ENCODE measurements around the gene KCTD16. TPM values are rescaled to one million over a fixed set of nuclear protein-coding genes. Genes with fewer than 3 reads are reported as not detected.
A peak's percentile ranks its signal among the peaks of the same experiment; 100 is the strongest.

Gene KCTD16
- total RNA-seq, 4 donors from 2014 or later, result under 0.01 to 1.7 (median 0.18) TPM

GRCh38 chr5:144310621-144311020 lies 139.9 kb downstream of the KCTD16 start:
- Histone ChIP-seq H3K4me3 (no peak overlapping the region), H3K27ac (no peak overlapping the region), H3K36me3 (no peaks in the 10 kb centered on the region), H3K4me1 (peaks cover 0 to 7% (median 0%) of the 10 kb centered on the region in 4 donors), H3K9me3 (no peaks in the 10 kb centered on the region), H3K27me3 (no peaks in the 10 kb centered on the region)
- DNase-seq, result no peak
- TF ChIP-seq, protein P1, sequence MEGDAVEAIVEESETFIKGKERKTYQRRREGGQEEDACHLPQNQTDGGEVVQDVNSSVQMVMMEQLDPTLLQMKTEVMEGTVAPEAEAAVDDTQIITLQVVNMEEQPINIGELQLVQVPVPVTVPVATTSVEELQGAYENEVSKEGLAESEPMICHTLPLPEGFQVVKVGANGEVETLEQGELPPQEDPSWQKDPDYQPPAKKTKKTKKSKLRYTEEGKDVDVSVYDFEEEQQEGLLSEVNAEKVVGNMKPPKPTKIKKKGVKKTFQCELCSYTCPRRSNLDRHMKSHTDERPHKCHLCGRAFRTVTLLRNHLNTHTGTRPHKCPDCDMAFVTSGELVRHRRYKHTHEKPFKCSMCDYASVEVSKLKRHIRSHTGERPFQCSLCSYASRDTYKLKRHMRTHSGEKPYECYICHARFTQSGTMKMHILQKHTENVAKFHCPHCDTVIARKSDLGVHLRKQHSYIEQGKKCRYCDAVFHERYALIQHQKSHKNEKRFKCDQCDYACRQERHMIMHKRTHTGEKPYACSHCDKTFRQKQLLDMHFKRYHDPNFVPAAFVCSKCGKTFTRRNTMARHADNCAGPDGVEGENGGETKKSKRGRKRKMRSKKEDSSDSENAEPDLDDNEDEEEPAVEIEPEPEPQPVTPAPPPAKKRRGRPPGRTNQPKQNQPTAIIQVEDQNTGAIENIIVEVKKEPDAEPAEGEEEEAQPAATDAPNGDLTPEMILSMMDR (IDR thresholded peaks at IDR 0.05), result no peak
- no peak for TF ChIP-seq POLR2A (IDR thresholded peaks at IDR 0.05)

GRCh38 chr5:144313147-144313726 lies 142.6 kb downstream of the KCTD16 start:
- Histone ChIP-seq H3K9me3 (no peaks in the 10 kb centered on the region), H3K4me3 (no peak overlapping the region), H3K27ac (no peak overlapping the region), H3K36me3 (no peaks in the 10 kb centered on the region), H3K27me3 (no peaks in the 10 kb centered on the region), H3K4me1 (peaks cover 0 to 4% (median 0%) of the 10 kb centered on the region in 4 donors)
- no peak for DNase-seq
- TF ChIP-seq POLR2A (IDR thresholded peaks at IDR 0.05), result no peak
- TF ChIP-seq, protein P1 (IDR thresholded peaks at IDR 0.05), result no peak

- H3K9me3 ChIP-seq, result no peaks in the 10 kb centered on the region
- H3K27me3 ChIP-seq, result no peaks in the 10 kb centered on the region
- H3K4me3 ChIP-seq, result no peak overlapping the region
- DNase-seq, result no peak
- no peak for TF ChIP-seq POLR2A (IDR thresholded peaks at IDR 0.05)
- TF ChIP-seq, protein P1 (IDR thresholded peaks at IDR 0.05), result no peak
- no peaks in the 10 kb centered on the region for H3K36me3 ChIP-seq
- no peak overlapping the region for H3K27ac ChIP-seq
- no peaks in the 10 kb centered on the region for H3K4me1 ChIP-seq
Observed at GRCh38 chr5:144315026-144315425, 144.4 kb downstream of the KCTD16 start.

- no peaks in the 10 kb centered on the region for H3K4me1 ChIP-seq
Observed at GRCh38 chr5:144315994-144316634, 145.4 kb downstream of the KCTD16 start.

DNA sequence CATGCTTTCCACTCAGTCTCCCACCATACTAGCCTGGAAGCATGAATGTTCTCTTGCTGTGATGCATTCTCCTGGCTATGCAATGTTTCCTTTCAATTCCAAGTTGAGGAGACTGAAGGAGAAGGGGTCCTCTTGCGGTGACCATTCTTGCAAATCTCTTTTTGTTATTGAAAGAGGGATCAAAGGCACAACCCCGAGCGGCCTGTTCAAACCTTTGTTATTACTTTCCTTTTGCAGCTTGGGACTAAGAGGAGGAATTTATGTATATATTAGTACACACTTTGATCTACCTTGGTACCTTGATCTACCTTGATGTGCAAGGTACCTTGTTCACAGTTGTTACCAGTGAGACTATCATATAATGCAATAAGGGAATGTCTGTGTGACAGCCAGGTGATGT lies 147.3 kb downstream of the KCTD16 start:
- Histone ChIP-seq H3K36me3 (no peaks in the 10 kb centered on the region), H3K4me1 (no peaks in the 10 kb centered on the region), H3K27ac (no peak overlapping the region), H3K9me3 (no peaks in the 10 kb centered on the region), H3K27me3 (no peaks in the 10 kb centered on the region), H3K4me3 (no peak overlapping the region)
- DNase-seq, result no peak
- TF ChIP-seq, protein P1 (IDR thresholded peaks at IDR 0.05), result no peak
- no peak for TF ChIP-seq POLR2A (IDR thresholded peaks at IDR 0.05)

More at GRCh38 chr5:144315994-144316634, 145.4 kb downstream of the KCTD16 start:
- no peaks in the 10 kb centered on the region for H3K36me3 ChIP-seq
- no peaks in the 10 kb centered on the region for H3K9me3 ChIP-seq
- no peak overlapping the region for H3K4me3 ChIP-seq
- no peak for TF ChIP-seq POLR2A (IDR thresholded peaks at IDR 0.05)
- TF ChIP-seq, protein P1 (IDR thresholded peaks at IDR 0.05), result no peak
- H3K27ac ChIP-seq, result peak overlapping the region in 1 of 4 donors; percentile 48
- no peaks in the 10 kb centered on the region for H3K27me3 ChIP-seq
- peak in 1 of 3 donors; percentile 50 for DNase-seq

All from Peyer's patch (tissue), 4 donors.